Cerebellar cortex (tissue), 1 donor: ENCODE results near the gene COX7C.
A peak's percentile ranks its signal among the peaks of the same experiment; 100 is the strongest.
"Not testable (repeated sequence)": the region's sequence is repeated elsewhere in the genome, so short reads cannot be mapped to it uniquely, and the experiment has no call there.

Source experiments
- DNase-seq: peaks from one replicate; pipeline ENCODE4 v3.0.0-alpha.2; 2015; ENCODE audit warnings: low spot score

COX7C gene

GRCh38 chr5:86617756-86618576 lies at the start of gene COX7C:
COX7C (plus strand) TSS chr5:86617941; CDS start chr5:86618056, 115 bp downstream.
- peak; percentile 99 for DNase-seq

- not testable (repeated sequence) for DNase-seq
Observed at GRCh38 chr5:86569522-86570426, 48.0 kb upstream of the COX7C start.

- no peak for DNase-seq
Observed at GRCh38 chr5:86570427-86571083, 47.2 kb upstream of the COX7C start.

GRCh38 chr5:86571109-86571508 lies 46.6 kb upstream of the COX7C start:
- DNase-seq = not testable (repeated sequence)

- no peak for DNase-seq
Observed at GRCh38 chr5:86572825-86573517, 44.8 kb upstream of the COX7C start.

GRCh38 chr5:86579502-86579901 lies 38.2 kb upstream of the COX7C start:
- no peak for DNase-seq

- DNase-seq = no peak
Observed at GRCh38 chr5:86596476-86596875, 21.3 kb upstream of the COX7C start.

- DNase-seq = no peak
Observed at GRCh38 chr5:86605881-86606280, 11.9 kb upstream of the COX7C start.

GRCh38 chr5:86613455-86613854 lies 4.3 kb upstream of the COX7C start:
- DNase-seq = no peak

- DNase-seq = no peak
Observed at GRCh38 chr5:86617309-86617755, 409 bp upstream of the COX7C start.

GRCh38 chr5:86623785-86624483 lies 6.2 kb downstream of the COX7C start:
- no peak for DNase-seq

- DNase-seq = no peak
Observed at GRCh38 chr5:86625148-86625547, 7.4 kb downstream of the COX7C start.

GRCh38 chr5:86626149-86626548 lies 8.4 kb downstream of the COX7C start:
- DNase-seq = no peak

GRCh38 chr5:86631165-86631564 lies 13.4 kb downstream of the COX7C start:
- no peak for DNase-seq

GRCh38 chr5:86640998-86641397 lies 23.3 kb downstream of the COX7C start:
- DNase-seq = no peak

- DNase-seq = no peak
Observed at GRCh38 chr5:86644843-86645242, 27.1 kb downstream of the COX7C start.

- no peak for DNase-seq
Observed at GRCh38 chr5:86645885-86646284, 28.1 kb downstream of the COX7C start.

- no peak for DNase-seq
Observed at GRCh38 chr5:86646671-86647070, 28.9 kb downstream of the COX7C start.

- DNase-seq = no peak
Observed at GRCh38 chr5:86649832-86650505, 32.2 kb downstream of the COX7C start.

- not testable (repeated sequence) for DNase-seq
Observed at GRCh38 chr5:86660771-86661170, 43.0 kb downstream of the COX7C start.
